DOHH2 (cell line): ENCODE measurements around the gene PRKAG3.
"Not testable (repeated sequence)": the region's sequence is repeated elsewhere in the genome, so short reads cannot be mapped to it uniquely, and the experiment has no call there.

ENCODE experiments used
- H3F3A ChIP-seq: fragments of 200-600 bp; sonication (generic), shearing (Covaris generic); 2 replicates; pipeline ENCODE4 v1.6.0; 2016; ENCODE audit warnings: antibody characterized with exemption, mild to moderate bottlenecking; ENCODE audit not compliant: control insufficient read depth, insufficient read depth
- H3K27ac ChIP-seq: fragments of 200-600 bp; sonication (generic); 2 replicates; pipeline ENCODE4 v1.5.1; 2014; ENCODE audit warnings: low read depth, mild to moderate bottlenecking, low read length, moderate library complexity
- H3K27me3 ChIP-seq: fragments of 200-600 bp; sonication (generic); 2 replicates; pipeline ENCODE4 v1.6.1; 2014; ENCODE audit warnings: mild to moderate bottlenecking, low read length, mixed read lengths; ENCODE audit not compliant: control insufficient read depth
- H3K36me3 ChIP-seq: fragments of 200-600 bp; sonication (generic); 2 replicates; pipeline ENCODE4 v1.6.1; 2014; ENCODE audit warnings: mild to moderate bottlenecking, low read length, moderate library complexity, mixed read lengths; ENCODE audit not compliant: control insufficient read depth
- H3K4me1 ChIP-seq: fragments of 200-600 bp; sonication (generic); 2 replicates; pipeline ENCODE4 v1.6.1; 2014; ENCODE audit warnings: mild to moderate bottlenecking, low read length, mixed read lengths; ENCODE audit not compliant: control insufficient read depth
- H3K4me2 ChIP-seq: fragments of 200-600 bp; sonication (generic); 2 replicates; pipeline ENCODE4 v1.6.0; 2014; ENCODE audit warnings: mild to moderate bottlenecking, low read length, moderate library complexity
- H3K4me3 ChIP-seq: fragments of 200-600 bp; sonication (generic); 2 replicates; pipeline ENCODE4 v1.5.1; 2014; ENCODE audit warnings: mild to moderate bottlenecking, low read length, mixed read lengths
- H3K79me2 ChIP-seq: fragments of 200-600 bp; sonication (generic); 2 replicates; pipeline ENCODE4 v1.6.1; 2014; ENCODE audit warnings: mild to moderate bottlenecking, low read length, mixed read lengths; ENCODE audit not compliant: control insufficient read depth
- H3K9me2 ChIP-seq: fragments of 200-600 bp; sonication (generic); replicated peaks from 2 replicates; pipeline ENCODE4 v1.6.1; 2014; ENCODE audit warnings: mild to moderate bottlenecking, low read length, mixed read lengths; ENCODE audit not compliant: control insufficient read depth
- H3K9me3 ChIP-seq: fragments of 200-600 bp; sonication (generic); 2 replicates; pipeline ENCODE4 v1.6.1; 2014; ENCODE audit warnings: antibody characterized with exemption, low read length, mixed read lengths; ENCODE audit not compliant: control insufficient read depth, insufficient read depth
- H4K20me1 ChIP-seq: fragments of 200-600 bp; sonication (generic); 2 replicates; pipeline ENCODE4 v1.6.0; 2014; ENCODE audit warnings: low read depth, mild to moderate bottlenecking, antibody characterized with exemption, low read length, moderate library complexity; ENCODE audit not compliant: control insufficient read depth, insufficient read depth
- EZH2phosphoT487 ChIP-seq: fragments of 200-600 bp; sonication (generic); IDR thresholded peaks from 2 replicates; pipeline ENCODE4 v1.6.1; 2017; ENCODE audit warnings: borderline replicate concordance, mild to moderate bottlenecking, antibody characterized with exemption, low read length, moderate library complexity, mixed read lengths
- TF ChIP-seq, protein P1 (sequence below): fragments of 200-600 bp; sonication (generic); IDR thresholded peaks from one replicate; pipeline ENCODE4 v1.5.1; 2014; ENCODE audit warnings: antibody characterized with exemption, mild to moderate bottlenecking, low read depth, low read length; ENCODE audit not compliant: poor library complexity, severe bottlenecking

Gene PRKAG3

DNA sequence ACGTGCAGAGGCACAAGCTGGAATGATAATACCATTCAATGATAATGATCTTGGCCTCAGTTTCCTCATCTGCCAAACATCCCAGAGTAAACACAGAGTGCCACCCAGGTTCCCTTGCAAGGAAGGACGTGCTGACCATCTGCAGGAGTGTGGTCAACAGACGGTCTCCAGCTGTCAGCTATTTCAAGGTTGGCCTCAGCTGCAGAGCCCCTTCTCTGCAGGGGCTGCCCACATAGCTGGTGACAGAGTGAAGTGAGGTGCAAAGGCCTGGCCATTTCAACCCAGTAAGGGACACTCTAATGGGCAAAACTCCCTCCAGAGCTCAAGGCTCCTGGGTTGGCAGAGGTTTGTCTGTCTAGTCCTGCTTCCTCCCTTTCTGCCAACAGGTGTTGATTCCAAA is 19.7 kb upstream of the PRKAG3 start:
- Histone ChIP-seq H3K4me1 (peaks cover 1% of the 10 kb centered on the region; the same call in 1 of the 2 replicates), H3K27me3 (peaks cover 29% of the 10 kb centered on the region), H3K9me3 (no peaks in the 10 kb centered on the region), H3K27ac (no peak overlapping the region), H3K4me2 (no peak overlapping the region), H3K4me3 (no peak overlapping the region), H3K36me3 (no peaks in the 10 kb centered on the region), H3K79me2 (no peaks in the 10 kb centered on the region), H3K9me2 (no peaks in the 10 kb centered on the region), H4K20me1 (no peaks in the 10 kb centered on the region), H3F3A (no peaks in the 10 kb centered on the region)
- TF ChIP-seq, protein P1, sequence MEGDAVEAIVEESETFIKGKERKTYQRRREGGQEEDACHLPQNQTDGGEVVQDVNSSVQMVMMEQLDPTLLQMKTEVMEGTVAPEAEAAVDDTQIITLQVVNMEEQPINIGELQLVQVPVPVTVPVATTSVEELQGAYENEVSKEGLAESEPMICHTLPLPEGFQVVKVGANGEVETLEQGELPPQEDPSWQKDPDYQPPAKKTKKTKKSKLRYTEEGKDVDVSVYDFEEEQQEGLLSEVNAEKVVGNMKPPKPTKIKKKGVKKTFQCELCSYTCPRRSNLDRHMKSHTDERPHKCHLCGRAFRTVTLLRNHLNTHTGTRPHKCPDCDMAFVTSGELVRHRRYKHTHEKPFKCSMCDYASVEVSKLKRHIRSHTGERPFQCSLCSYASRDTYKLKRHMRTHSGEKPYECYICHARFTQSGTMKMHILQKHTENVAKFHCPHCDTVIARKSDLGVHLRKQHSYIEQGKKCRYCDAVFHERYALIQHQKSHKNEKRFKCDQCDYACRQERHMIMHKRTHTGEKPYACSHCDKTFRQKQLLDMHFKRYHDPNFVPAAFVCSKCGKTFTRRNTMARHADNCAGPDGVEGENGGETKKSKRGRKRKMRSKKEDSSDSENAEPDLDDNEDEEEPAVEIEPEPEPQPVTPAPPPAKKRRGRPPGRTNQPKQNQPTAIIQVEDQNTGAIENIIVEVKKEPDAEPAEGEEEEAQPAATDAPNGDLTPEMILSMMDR, result no peak
- no peak for TF ChIP-seq EZH2phosphoT487

- no peaks in the 10 kb centered on the region for H3K79me2 ChIP-seq
- H3K4me2 ChIP-seq, result no peak overlapping the region
- H3K4me3 ChIP-seq, result no peak overlapping the region
- H3F3A ChIP-seq, result no peaks in the 10 kb centered on the region
- no peaks in the 10 kb centered on the region for H3K36me3 ChIP-seq
- no peaks in the 10 kb centered on the region for H4K20me1 ChIP-seq
- no peak for TF ChIP-seq EZH2phosphoT487
- TF ChIP-seq, protein P1, result no peak
- no peaks in the 10 kb centered on the region for H3K4me1 ChIP-seq
- peaks cover 24% of the 10 kb centered on the region for H3K27me3 ChIP-seq
- H3K27ac ChIP-seq, result no peak overlapping the region
- H3K9me3 ChIP-seq, result no peaks in the 10 kb centered on the region
- H3K9me2 ChIP-seq, result no peaks in the 10 kb centered on the region
Observed at GRCh38 chr2:218850796-218851195, 19.2 kb upstream of the PRKAG3 start.

GRCh38 chr2:218849721-218850120 is 18.1 kb upstream of the PRKAG3 start:
- Histone ChIP-seq H4K20me1 (no peaks in the 10 kb centered on the region), H3K9me2 (no peaks in the 10 kb centered on the region), H3K9me3 (no peaks in the 10 kb centered on the region), H3K4me1 (no peaks in the 10 kb centered on the region), H3K79me2 (no peaks in the 10 kb centered on the region), H3K27me3 (peaks cover 16% of the 10 kb centered on the region), H3K36me3 (no peaks in the 10 kb centered on the region), H3K27ac (no peak overlapping the region), H3F3A (0 out of 2 replicates have a peak, but pooled peaks cover 4% of the 10 kb centered on the region), H3K4me3 (no peak overlapping the region), H3K4me2 (no peak overlapping the region)
- TF ChIP-seq, protein P1, result no peak
- TF ChIP-seq EZH2phosphoT487, result no peak

GRCh38 chr2:218846963-218847362 is 15.4 kb upstream of the PRKAG3 start:
- H3F3A ChIP-seq, H3K27me3 ChIP-seq, H3K79me2 ChIP-seq, H3K4me1 ChIP-seq, H3K4me2 ChIP-seq, H3K36me3 ChIP-seq, H4K20me1 ChIP-seq, H3K9me3 ChIP-seq, H3K27ac ChIP-seq, H3K9me2 ChIP-seq, H3K4me3 ChIP-seq: not testable (repeated sequence)

GRCh38 chr2:218844334-218844733 is 12.7 kb upstream of the PRKAG3 start:
- not testable (repeated sequence) for H4K20me1 ChIP-seq, H3F3A ChIP-seq, H3K36me3 ChIP-seq, H3K4me1 ChIP-seq, H3K4me3 ChIP-seq, H3K4me2 ChIP-seq, H3K27ac ChIP-seq, H3K9me3 ChIP-seq, H3K79me2 ChIP-seq, H3K27me3 ChIP-seq, H3K9me2 ChIP-seq
